HG03469 (cell line): ENCODE data around the gene THAP3.

Experiments
- ATAC-seq: cut with Tn5 transposase; IDR thresholded peaks from one replicate; pipeline ENCODE4 v1.9.1; 2021; ENCODE audit warnings: mild to moderate bottlenecking, moderate library complexity, moderate number of reproducible peaks; ENCODE audit not compliant: unreplicated experiment

THAP3 gene

GRCh38 chr1:6603915-6604558 is 20.6 kb upstream of the THAP3 start:
- ATAC-seq: no peak

- peak; percentile 16 for ATAC-seq
Observed at GRCh38 chr1:6612641-6613360, 11.9 kb upstream of the THAP3 start.

DNA sequence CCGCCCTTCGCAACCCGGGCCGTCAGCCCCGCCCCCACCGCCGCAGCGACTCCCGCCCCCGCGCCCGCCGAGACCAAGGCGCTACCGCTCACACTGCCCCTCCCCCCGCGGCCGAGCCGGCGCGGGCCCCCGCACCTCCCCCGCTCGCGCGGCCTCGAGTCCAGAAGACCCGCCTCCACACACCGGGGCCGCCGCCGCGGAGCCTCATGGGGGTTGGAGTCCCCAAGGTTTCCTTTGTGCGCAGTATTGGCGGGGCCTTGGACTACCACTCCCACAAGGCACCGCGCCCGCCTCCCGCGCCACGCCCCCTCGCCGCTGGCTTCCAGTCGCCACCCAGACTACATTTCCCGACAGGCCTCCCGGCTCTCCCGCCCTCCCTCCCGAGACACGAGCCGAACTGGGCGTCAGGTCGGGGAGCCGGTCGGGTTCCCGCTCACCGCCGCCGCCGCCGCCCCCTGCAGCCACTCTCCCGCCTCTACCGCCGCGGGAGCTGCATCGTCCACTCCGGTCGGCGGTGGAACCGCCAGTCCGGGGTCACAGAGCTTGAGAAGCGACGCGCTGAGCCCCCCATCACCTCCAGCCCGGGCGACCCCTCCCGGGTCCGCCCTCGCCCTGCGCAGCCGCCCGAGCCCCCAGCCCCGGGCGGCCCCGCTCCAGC is 11.2 kb upstream of the THAP3 start, which contains the start of gene PHF13:
Gene PHF13 (plus strand): TSS at position 371 of the 658 bp plus-strand sequence. CDS start 336 bp downstream, outside the sequence.
- ATAC-seq: peak; percentile 81

DNA sequence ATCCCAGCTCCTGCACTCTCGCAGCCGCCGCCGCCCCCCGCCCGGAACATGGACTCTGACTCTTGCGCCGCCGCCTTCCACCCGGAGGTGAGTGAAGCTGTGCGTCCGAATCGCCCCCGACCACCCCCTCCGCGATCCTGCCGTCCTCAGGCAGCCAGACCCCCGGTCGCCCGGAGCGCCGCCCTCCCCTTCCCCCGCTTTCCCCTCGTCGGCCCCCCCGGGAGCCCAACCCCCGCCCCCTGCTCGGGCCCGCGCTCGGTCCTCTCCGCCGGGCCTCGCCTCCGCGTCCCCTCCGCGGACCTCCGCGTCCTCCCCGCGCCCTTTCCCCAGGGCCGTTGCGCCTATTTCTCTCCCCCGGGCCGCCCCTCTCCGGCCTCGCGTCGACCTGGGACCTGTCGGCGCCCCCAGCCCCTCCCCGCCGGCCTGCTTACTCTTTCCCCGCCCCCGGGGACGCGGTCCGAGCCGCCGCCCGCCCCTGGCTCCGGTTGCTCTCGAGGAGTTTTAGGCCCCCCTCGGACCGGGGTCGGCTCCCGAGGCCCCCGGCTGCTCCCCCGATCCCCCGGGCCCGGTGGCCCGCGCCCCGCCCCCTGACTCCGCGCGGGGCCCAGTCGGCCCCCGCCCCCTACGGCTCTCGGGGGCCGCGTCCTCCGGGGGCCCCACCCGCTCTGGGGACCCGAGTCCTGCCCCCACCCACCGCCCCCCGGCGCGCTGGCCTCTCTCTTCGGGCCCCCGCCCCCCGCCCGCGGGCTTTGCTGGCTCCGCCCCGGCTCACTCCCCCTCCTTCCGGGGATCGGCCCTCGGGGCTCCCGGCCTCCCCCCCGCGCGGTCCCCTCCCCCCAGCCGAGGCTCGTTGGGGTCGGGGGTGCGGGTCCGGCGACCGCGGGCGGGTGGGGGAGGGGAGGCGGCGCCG is 10.4 kb upstream of the THAP3 start:
- ATAC-seq: no peak

- no peak for ATAC-seq
Observed at GRCh38 chr1:6614929-6615785, 9.5 kb upstream of the THAP3 start.

DNA sequence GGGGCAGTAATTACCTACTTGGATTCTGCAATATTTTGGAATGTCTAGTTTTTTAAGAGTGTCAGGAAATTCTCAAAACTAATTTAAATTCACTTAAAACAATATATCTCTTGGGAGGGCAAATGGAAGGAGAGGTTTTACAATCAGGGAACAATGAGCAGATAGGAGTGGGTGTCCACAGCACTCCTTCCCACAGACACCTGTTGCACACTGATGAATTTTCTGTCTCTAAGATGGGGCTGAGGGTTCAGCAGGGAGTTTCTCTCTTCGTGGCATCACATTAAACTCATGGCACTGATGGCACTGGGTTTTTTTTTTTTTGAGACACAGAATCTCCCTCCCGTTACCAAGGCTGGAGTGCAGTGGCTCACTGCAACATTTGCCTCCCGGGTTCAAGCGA is 5.6 kb upstream of the THAP3 start:
- no peak for ATAC-seq

- no peak for ATAC-seq
Observed at GRCh38 chr1:6621429-6622391, 3.0 kb upstream of the THAP3 start.

- ATAC-seq: no peak
Observed at GRCh38 chr1:6622396-6623152, 2.1 kb upstream of the THAP3 start.

DNA sequence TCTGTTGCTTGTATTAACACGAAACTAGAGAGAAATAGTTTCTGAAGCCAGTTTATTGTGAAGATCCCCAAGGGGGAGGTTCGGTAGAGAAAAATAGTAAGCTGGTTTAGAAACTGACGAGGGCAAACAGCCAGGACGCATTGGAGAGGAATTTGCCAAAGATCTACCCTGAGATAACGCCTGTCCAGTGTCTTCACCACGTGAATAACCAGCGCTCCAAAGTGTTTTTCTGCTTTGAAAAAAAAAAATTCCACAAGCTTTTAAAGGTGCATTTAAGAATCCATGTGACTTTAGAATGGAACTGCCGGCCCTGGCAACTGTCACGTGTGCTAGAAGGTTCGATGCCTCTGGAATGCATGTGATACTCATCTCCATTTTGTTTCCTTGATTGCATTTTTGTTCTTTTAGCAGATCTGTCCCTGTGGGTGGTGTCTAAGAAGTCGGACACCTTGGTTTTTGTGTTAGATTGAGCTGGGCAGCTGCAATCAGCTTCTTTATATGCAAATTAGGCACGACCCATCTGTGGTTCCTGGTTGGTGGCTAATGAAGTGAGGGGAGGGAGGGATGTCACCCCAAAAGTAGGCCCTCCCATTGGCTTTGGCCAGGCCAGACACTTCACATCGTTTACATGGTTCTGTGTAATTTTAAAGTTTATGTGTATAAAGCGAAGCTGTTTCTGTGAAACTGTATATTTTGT is 1.3 kb upstream of the THAP3 start:
- ATAC-seq: no peak

DNA sequence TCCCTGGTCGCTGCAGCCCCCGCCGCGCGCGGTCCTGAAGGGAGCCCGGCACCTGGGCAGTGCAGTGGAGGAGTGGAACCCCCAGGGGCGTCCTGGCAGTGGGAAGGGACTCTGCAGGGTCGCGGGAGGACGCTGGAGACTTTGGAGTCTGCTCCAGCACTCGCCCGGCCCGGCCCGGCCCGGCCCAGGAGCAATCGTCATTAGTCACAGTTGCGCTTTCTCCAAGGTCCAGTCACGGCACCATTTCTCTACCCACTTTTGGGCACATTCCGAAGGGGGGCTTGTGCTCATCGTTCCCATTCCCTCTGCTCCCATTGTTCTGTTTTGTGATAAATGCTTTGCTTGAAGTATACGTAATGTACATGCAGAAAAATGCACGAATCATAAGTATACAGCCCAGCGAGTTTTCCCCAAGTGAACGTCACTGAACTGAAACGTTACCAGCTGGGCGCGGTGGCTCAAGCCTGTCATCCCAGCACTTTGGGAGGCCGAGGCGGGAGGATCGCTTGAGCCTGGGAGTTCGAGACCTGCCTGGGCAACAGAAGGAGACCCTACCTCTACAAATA is 999 bp downstream of the THAP3 start:
- no peak for ATAC-seq

DNA sequence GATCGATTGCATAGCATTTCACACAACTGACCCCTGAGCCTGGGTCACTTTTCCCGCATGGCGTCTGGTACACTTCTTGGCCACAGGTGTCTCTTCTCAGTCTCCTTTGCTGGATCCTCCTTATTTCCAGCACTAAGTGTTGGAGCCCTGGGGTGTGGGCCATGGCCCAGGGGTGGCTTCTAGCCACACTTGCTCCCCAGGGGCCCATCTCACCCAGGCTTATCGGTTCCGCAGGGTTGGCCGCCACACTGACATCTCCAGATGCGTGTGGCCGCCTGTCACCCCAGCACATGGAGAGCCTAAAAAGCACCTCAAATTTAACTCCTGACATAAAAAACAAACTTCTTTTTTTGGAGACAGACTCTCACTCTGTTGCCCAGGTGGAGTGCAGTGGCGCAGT is 2.4 kb downstream of the THAP3 start:
- ATAC-seq: no peak

- ATAC-seq: no peak
Observed at GRCh38 chr1:6627841-6628545, 3.3 kb downstream of the THAP3 start.

- ATAC-seq: no peak
Observed at GRCh38 chr1:6628971-6629479, 4.4 kb downstream of the THAP3 start.

- no peak for ATAC-seq
Observed at GRCh38 chr1:6630027-6630426, 5.4 kb downstream of the THAP3 start.

DNA sequence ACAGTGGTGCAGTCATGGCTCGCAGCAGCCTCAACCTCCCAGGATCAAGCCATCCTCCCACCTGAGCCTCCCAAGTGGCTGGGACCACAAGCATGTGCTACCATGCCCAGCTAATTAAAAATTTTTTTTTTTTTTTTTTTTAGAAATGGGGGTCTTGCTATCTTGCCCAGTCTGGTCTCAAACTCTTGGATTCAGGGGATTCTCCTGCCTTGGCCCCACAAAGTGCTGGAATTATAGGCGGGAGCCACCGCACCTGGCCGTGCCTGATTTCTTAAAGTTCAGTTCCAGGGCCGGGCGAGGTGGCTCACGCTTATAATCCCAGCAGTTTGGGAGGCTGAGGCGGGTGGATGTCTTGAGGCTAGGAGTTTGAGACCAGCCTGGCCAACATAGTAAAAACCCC is 6.4 kb downstream of the THAP3 start:
- ATAC-seq: no peak
